GM20000 (cell line): ENCODE data around the gene KIF16B.
"Not testable (repeated sequence)": the region's sequence is repeated elsewhere in the genome, so short reads cannot be mapped to it uniquely, and the experiment has no call there.

Source experiments
- DNase-seq: peaks from one replicate; pipeline ENCODE4 v3.0.0; 2012; ENCODE audit warnings: low spot score
- CTCF ChIP-seq: IDR thresholded peaks from 2 replicates; pipeline ENCODE4 v1.5.1; 2012; ENCODE audit warnings: mild to moderate bottlenecking, control low read depth; ENCODE audit errors: extremely low read depth, missing control alignments

KIF16B gene

GRCh38 chr20:16531485-16531884 is 41.8 kb downstream of the KIF16B start:
- no peak for TF ChIP-seq CTCF
- no peak for DNase-seq

- no peak for DNase-seq
- no peak for TF ChIP-seq CTCF
Observed at GRCh38 chr20:16530201-16530681, 43.0 kb downstream of the KIF16B start.

- DNase-seq, result no peak
- TF ChIP-seq CTCF, result no peak
Observed at GRCh38 chr20:16528078-16528477, 45.2 kb downstream of the KIF16B start.

GRCh38 chr20:16527438-16527837 is 45.8 kb downstream of the KIF16B start:
- DNase-seq, result no peak
- no peak for TF ChIP-seq CTCF

GRCh38 chr20:16526433-16527380 is 46.5 kb downstream of the KIF16B start:
- no peak for TF ChIP-seq CTCF
- DNase-seq, result no peak

- not testable (repeated sequence) for DNase-seq
Observed at GRCh38 chr20:16522651-16523050, 50.6 kb downstream of the KIF16B start.

- DNase-seq, result no peak
- no peak for TF ChIP-seq CTCF
Observed at GRCh38 chr20:16520154-16520553, 53.1 kb downstream of the KIF16B start.

- not testable (repeated sequence) for DNase-seq
Observed at GRCh38 chr20:16519673-16520072, 53.6 kb downstream of the KIF16B start.
